ENCODE measurements around the gene STARD3NL.

DNA sequence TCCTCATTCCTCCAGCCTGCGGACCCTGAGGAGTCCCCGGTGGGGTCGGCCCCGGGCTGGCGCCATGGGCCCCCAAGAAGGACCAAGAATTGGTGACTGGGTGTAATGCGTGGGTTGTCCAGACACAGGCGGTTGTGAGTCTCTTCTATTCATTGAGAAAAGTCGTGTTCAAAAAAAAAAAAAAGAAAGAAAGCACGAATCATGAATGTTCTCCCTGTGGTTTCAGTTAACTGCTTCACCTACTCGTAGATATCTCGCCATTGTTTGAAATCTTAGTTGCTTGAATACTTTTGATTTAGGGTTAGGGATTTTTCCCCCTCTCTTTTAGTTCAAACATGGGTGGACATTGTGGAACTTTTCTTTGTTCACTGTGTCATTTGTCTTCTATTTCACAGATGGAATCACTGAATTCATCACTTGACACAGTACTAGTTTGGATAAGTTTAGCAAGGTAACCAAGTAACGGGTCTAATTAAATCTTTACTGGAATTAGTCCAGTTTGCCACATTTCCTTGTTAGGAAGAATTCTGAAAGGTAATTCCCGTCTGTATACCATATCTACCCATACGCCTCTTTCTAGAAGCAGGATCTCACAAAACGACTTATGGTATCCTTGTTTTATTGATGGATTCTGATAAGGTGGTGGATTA lies 775 bp downstream of the STARD3NL start:
- TF ChIP-seq CTCF (conservative IDR thresholded peaks at IDR 0.05; ENCODE audit: low read length), result peak; percentile 41
- no peak for TF ChIP-seq EZH2phosphoT487 (IDR thresholded peaks at IDR 0.05; ENCODE audit: borderline replicate concordance)
